ENCODE results near the gene EIF5AL1.
"Not testable (repeated sequence)": the region's sequence is repeated elsewhere in the genome, so short reads cannot be mapped to it uniquely, and the experiment has no call there.

EIF5AL1 gene

DNA sequence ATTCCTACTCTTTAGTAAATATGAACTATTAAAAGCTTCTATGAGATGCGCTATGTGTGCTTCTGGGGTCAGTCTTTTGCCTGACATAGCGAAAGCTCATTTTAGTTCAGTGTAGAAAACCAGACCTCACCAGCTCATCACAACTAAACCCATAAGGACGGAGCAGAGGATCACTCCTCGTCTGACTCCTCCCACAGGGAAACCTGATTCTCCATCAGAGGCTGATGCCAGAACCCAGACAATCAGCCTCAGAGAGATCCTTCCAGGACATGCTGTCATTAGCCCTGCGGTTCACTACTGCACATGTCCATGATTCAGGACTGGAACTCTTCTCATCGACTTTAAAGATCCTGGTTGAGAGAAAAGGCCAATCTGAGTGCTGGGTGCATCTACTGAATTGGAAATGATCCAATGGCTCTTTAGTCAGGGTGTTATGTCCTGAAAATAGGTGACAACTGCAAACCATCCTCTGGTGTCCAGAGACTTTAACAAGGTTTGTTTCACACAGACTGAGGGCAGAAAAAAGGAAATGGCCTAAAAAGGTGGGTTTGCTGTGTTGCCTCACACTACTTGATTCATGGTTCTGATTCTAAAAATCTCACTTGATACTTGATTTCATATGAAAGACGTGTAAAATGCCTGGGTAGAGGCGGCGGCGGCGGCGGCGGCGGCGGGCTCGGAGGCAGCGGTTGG lies at the start of gene EIF5AL1:
Gene EIF5AL1 (plus strand): TSS at position 643 of the 693 bp plus-strand sequence. CDS start 117 bp downstream, outside the sequence.
- DNase-seq = not testable (repeated sequence)

- DNase-seq = no peak
Observed at GRCh38 chr10:79463578-79464496, 48.5 kb upstream of the EIF5AL1 start.

GRCh38 chr10:79465341-79465740 lies 47.0 kb upstream of the EIF5AL1 start:
- DNase-seq = no peak

DNA sequence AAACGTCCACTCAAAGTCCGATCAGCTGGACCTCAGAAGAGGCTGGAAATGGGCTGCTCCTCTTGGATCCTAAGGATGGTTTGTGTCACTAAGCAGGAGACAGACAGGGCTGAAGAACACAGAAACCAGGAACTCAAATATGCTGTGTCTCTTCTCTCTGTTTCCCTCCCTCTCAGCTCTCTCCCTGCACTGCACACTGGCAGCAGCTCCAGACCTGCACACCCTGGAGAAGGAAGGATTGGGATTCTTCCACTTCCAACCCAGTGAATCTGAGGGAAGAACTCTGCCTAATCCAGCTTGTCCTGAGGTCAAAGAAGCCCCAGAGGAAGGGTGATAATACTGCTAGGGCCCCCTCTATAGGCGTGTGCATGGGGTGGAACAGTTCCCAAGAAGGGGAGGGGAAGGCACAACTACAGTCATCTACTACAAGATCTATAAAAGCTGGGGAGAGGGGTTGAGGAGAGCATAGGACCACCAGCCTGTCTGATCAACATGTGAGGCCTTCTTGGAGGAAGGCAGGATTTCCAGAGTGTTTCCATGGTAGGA lies 44.2 kb upstream of the EIF5AL1 start:
- no peak for DNase-seq

DNA sequence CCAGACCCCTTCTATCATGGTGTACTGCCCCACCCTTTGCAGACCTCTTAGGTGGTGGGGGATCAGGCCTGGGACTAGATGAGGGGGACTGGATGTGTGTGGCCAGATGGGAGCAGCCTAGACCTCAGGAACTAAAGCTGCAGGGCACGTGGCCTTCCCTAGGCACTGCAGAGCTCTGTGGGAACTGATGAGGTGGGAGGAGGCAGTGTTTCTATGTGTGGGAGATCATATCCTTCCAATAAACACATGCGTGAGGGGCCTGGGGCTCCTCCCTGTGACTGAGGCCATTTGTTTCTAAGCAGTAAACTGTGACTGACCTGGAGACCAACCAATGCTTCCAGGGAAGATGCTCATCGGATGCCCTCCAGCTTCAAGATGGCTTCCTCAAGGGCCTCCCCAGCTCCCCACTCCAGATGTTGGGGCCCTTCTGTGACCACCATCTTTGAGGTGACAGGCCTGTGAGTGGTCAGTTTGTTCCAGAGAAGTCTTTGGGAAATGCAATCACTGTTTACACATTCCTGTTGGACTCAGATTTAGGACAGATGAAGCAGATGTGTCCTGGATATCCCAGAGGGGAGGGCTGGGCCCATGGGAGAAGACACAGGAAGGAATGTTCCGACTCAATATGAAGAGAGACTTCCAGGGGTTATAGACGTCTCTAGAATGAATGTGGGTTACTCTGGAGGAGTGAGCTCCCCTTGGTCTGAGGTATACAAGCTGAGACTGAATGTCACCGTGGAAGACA lies 43.3 kb upstream of the EIF5AL1 start:
- no peak for DNase-seq

GRCh38 chr10:79470096-79470495 lies 42.2 kb upstream of the EIF5AL1 start:
- DNase-seq = no peak

DNA sequence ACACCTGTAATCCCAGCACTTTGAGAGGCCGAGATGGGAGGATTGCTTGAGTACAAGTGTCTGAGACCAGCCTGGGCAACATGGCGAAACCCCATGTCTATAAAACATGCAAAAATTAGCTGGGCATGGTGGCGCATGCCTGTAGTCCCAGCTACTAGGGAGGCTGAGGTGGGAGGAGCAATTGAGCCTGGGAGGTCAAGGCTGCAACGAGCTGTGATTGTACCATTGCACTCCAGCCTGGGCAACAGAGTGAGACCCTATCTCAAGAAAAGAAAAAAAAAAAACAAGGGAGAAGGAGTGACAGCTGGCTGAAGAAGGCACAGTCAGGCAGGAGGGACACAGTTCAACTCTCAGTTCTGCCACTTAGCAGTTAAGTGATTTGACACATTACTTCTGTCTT lies 40.6 kb upstream of the EIF5AL1 start:
- DNase-seq = no peak

DNA sequence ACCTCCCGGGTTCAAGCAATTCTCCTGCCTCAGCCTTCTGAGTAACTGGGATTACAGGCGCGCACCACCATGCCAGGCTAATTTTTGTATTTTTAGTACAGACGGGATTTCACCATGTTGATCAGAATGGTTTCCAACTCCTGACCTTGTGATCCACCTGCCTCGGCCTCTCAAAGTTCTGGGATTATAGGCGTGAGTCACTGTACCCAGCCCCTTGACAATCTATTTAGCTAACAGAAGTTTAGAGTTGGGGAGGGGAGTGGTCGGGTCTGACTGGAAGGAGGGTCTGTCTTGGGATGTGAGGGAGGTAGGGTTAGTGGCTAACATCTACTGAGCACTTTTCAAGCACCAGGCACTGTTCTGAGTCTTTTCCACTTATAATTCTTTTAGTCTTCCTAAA lies 39.9 kb upstream of the EIF5AL1 start:
- no peak for DNase-seq

DNA sequence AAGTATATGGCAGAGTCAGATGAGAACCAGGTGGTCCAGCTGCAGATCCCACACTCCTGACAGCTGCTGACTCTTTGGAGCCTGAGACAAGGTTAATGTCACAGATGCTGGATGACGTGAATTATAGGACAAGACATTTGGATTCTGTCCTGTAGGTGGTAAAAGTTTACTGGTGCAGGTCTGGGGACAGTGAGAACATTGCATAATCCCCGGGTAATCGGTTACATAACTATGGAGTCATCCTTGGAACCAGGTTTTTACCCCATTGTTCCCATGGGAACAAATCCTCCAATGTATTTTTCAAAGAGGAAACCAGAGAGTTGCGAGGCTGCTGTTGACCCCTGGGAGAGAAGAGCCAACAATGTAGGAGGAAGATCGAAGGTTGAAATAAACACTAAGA lies 39.4 kb upstream of the EIF5AL1 start:
- DNase-seq = peak in 1 of 2 experiments; percentile 7

DNA sequence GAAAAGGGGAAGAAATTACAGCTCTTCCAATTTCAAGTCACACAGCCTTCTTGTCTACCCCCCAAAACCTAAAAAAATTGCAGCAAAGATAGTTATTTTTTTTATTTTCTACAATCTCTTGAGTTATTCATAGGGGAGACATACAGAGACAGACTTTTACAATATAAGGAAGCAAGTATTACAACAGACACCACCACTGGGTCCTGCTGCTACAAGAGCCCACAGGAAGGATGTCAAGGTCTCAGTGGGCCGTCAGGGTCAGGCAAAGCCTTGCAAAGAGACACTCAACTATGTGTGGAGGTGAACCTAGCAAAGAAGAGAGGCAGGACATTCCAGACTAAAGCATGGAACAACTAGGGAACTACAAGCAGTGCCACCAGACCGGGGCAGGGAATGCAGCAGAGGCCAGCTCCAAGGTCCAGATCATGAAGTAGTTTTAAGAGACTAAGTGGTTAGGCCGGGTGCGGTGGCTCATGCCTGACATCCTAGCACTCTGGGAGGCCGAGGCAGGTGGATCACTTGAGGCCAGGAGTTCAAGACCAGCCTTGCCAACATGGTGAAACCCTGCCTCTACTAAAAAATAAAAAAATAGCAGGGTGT lies 38.7 kb upstream of the EIF5AL1 start:
- DNase-seq = no peak

- DNase-seq = no peak
Observed at GRCh38 chr10:79475119-79475653, 37.1 kb upstream of the EIF5AL1 start.

GRCh38 chr10:79475877-79476276 lies 36.5 kb upstream of the EIF5AL1 start:
- no peak for DNase-seq

DNA sequence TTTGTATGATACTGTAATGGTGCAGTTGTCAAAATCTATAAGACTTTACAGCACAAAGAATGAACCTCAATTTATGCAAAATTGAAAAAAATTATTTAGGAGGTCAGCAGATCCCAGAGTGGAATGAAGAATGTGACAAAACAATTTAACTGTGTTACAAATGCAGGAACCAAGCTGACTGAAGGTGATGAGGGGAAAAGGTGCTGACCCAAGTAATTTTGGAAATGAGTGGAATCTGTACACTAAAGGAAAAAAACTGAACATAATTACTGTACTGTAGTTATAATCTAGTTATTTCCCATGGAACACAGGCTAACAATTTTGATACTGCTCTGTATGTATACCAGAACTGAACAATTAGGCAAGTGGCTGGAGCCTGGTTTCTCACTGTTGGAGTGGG lies 35.7 kb upstream of the EIF5AL1 start:
- DNase-seq = no peak

- no peak for DNase-seq
Observed at GRCh38 chr10:79477456-79477855, 34.9 kb upstream of the EIF5AL1 start.

- no peak for DNase-seq
Observed at GRCh38 chr10:79479283-79479909, 32.9 kb upstream of the EIF5AL1 start.

DNA sequence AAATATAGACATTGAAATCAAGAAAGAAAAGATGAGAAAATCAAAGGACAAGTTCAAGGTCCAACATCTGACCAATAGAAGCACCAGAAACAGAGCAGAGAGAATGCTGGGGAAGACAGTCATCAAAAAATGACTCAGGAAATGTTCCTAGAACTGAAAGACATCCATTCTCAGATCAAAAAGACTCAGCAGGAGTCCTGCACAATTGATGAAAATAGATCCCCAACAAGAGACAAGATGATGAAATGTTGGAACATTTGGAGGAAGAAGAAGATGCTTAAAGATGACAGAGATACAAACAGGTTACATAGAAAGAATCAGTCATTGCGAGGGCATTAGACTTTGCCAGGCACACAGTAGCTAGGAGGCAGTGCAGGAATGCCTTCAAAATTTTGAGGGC lies 30.0 kb upstream of the EIF5AL1 start:
- no peak for DNase-seq

- DNase-seq = no peak
Observed at GRCh38 chr10:79482741-79483140, 29.6 kb upstream of the EIF5AL1 start.

- DNase-seq = no peak
Observed at GRCh38 chr10:79483299-79483698, 29.0 kb upstream of the EIF5AL1 start.

DNA sequence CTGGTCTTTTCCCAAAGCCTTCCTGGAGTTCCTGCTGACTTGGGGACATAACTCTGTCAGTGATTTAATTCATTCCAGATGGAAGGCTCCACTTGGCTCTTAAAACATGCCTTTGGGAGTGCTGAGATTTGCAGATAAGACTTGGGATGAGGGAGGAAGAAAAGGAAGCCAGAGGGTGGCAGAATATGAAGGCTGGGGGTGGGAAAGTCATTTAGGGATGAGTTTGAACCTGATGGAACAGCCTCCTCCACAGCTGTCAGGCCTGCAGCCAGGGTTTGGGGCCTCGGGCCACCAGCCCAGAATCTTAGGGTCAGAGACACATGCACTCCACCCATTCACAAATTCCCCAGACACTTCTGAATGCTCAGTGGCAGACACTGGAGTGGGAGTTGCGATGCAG lies 28.4 kb upstream of the EIF5AL1 start:
- peak in 1 of 2 experiments; percentile 27 for DNase-seq

- no peak for DNase-seq
Observed at GRCh38 chr10:79484476-79484875, 27.9 kb upstream of the EIF5AL1 start.

DNA sequence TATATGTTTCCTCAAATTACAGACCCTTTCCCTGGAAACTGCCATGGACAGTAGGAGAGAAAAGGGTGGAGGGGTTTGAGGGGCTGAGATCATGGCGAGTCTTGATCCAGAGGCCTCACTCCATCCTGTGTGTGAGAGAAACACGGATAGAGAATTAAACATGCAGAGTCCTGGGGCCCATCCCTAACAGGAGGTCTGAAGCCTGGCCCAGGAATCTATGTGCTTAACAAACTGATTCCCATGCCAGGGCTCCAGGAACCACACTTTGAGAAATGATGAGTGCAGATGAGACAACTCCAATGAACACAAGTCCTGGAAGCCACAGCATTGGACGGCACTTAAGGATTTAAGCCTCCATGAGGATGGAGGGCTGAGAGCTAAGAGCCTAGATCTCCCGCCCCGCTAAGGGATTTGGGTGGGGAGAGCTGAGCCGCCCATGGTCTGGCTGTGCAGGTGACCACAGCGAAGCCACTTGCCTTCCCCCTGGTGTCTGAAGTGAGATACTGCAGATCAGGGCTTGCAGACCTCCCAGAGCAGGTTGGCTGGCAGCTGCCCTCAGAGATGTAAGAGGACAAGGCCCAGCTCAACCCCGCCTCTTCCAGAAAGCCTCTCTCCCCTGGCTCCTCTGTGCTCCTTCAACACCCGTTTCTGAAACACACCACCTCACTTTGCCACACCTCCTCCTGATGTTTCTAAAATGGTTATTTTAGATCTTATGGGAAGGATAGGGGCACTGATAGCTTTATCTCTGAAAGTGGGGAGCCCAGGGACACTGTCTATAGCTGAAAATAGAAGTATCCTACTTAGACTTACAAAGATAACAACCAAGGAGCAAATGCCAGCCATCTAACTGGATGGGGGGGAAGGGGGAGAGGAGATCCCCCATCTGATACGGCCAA lies 24.8 kb upstream of the EIF5AL1 start:
- DNase-seq = peak; percentile 80 to 85
